Left colon (tissue), 2 donors: ENCODE data around the gene KCNQ1OT1. TPM values are rescaled to one million over a fixed set of nuclear protein-coding genes. Genes with fewer than 3 reads are reported as not detected.
A peak's percentile ranks its signal among the peaks of the same experiment; 100 is the strongest.

Experiments
- ATAC-seq: fragments of 200-7000 bp; cut with Tn5 transposase; one replicate; pipeline ENCODE4 v1.9.1; 2020; ENCODE audit warnings: mild to moderate bottlenecking, moderate library complexity
- DNase-seq, 2 donors: peaks; one replicate each; pipeline ENCODE4 v3.0.0-alpha.2; 2020
- intact Hi-C, 2 donors: fragments of 100-400 bp; cut with DNase I in 1 of 2; cut with micrococcal nuclease in 1 of 2; formaldehyde crosslinking; loops; one replicate each; pipeline versions ENCODE4 v1.11.2 to v1.14.0; 2022; cut with DNase I, micrococcal nuclease
- total RNA-seq, 2 donors: library from RNA; stranded (reverse); fragmentation: NEBNext Ultra II Directional; extraction: Animal tissue kit (Norgen Biotek cat#: 25700); gene quantifications; one replicate each; pipeline ENCODE4 v1.2.1, GENCODE V29; 2021
- donor health status: DM: no; HTN: no; CAD: no.
- donor health status: DM: yes; HTN: yes; CAD: no.

Gene KCNQ1OT1
- total RNA-seq, 2 donors from 2014 or later, result 1.1 to 1.9 TPM

DNA sequence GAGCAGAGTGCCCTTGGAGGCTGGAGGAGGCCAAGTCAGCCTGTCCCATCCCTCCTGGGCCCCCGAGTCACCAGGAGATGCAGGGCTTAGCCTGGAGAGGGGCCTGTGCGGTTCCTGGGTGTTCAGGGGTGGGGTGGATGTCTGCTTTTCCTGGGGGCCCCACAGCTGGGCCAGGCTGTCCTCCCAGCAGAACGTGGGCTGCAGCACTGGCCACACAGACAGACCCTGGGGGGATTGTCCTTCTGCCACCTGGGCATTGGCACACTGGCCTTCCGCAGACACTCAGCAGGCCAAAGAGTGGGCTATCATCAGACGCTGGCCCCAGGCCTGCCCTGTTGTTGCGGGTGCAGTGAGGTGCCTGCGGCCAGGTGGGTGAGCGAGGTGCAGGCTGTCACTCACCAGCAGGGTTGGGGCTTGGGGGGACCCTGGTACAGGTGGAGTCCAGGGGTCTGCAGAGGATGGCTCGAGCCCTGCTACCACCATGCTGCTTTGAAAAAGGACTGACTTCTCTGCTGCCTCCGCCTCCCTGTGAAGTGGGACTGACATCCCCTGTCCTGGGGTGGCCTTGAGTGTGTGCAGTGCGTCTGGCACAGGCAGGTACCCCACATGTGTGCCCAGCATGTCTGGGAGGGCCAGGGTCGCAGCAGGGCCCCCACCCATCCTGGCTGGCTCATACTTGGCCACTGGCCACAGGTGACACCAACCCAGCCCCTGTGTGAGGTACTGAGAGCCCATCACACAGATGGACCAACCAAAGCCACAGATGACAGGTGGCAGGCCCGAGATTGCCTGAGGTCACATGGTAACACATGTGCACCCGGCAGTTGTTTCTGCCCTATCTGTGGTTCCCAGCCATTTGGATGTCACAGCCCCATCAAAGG lies 39.0 kb upstream of the KCNQ1OT1 start:
- ATAC-seq, result no peak
- intact Hi-C loops, result no loop called here
- no peak for DNase-seq

DNA sequence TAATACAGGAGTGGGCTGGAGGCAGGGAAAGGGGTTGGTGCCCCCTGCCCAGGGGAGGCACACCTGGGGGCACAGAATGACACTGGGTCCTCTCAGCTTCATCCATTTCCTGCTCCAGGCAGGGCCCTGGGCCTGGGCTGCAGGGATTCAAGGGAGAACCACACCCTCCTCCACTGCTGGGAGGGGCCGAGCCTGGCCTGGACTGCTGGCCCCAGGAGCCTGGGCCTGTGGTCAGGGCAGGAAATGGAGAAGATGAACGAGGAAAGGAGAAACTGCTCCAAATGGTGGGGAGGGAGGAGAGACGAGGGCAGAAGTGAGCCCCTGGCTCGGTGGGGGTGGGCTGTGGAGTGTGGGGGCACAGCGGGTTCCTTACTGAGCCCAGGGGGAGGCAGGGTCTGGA lies 38.1 kb upstream of the KCNQ1OT1 start:
- DNase-seq, result peak; percentile 73 to 77
- ATAC-seq, result peak; percentile 93
- intact Hi-C loops, result no loop called here

DNA sequence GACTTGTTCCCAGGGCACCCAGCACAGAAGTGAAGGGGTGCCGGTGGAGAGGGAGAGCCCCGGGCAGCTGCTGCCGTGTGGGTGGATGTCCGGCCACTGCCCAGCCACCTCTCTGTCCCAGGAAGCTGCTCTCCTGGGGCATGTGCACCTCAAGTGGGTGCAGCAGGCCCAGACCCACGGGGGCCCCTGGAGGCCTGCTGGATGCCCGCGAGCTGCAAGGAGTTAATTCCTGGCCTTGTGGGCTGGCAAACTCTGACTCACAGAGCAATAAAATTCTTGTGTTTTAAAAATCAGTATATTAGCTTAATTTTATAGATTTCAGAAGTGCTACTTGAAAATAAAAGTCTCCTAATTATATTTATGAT lies 37.4 kb upstream of the KCNQ1OT1 start:
- intact Hi-C loops, result no loop called here
- ATAC-seq (no peak), DNase-seq (no peak)

DNA sequence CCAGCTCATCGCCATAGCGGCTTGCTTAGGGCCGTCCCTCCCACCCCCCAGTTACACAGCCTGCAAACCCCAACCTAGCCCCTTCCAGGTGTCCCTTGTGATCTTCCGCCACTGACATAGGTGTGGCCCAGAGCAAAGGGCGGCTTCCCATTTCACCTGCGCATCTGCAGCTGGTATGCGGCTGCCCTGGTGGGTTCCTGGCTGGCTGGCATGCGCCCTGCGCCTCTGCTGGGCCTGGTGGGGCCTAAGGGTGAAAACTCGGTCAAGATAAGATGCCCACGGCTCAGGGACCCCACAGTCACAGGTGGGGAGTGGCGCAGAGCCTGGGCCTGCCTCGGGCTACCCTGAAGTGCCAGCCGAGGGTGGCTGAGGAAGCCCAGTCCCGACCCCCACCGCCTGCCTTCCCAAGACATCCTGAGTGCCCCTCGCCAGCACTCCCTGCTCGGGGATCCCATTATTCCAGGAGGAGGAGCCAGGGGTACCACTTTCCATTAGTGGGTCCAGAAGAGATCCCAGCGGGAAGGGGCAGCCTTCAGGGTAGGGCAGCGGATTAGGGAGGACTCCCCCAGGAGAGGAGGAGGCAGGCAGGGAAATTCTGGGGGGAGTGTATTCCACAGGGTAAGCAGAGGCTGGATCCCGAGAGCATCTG lies 36.9 kb upstream of the KCNQ1OT1 start:
- ATAC-seq (peak; percentile 62), DNase-seq (peak in 1 of 2 donors; percentile 31)

DNA sequence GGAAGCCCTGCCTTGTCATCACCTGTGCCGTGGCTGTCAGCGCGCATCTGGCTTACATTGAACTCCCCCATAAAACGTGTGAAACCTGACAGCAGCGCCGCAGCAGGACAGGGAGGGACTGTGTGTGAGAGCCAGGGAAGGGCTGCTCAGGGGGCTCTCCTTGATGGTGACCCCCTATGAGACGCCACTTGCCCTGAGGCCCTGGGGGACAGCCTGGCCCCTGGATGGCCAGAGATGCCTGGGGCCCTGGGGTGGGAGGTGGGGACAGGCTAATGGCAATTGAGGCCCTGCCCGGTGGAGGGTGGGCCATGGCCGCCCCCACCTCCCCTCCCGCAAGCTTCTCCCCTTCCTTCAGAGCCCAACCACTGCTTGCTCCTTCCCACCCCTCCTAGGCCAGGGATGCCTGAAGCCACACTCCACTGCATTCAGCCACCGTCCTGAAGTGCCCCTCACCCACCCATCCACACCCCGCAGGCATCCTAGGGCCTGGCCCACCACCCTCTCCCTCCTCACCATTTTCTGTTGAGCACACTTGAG lies 35.3 kb upstream of the KCNQ1OT1 start:
- intact Hi-C loops, result no loop called here
- DNase-seq (no peak), ATAC-seq (no peak)

More for the DNA sequence above, 36.9 kb upstream of the KCNQ1OT1 start:
- intact Hi-C loops, result no loop called here

DNA sequence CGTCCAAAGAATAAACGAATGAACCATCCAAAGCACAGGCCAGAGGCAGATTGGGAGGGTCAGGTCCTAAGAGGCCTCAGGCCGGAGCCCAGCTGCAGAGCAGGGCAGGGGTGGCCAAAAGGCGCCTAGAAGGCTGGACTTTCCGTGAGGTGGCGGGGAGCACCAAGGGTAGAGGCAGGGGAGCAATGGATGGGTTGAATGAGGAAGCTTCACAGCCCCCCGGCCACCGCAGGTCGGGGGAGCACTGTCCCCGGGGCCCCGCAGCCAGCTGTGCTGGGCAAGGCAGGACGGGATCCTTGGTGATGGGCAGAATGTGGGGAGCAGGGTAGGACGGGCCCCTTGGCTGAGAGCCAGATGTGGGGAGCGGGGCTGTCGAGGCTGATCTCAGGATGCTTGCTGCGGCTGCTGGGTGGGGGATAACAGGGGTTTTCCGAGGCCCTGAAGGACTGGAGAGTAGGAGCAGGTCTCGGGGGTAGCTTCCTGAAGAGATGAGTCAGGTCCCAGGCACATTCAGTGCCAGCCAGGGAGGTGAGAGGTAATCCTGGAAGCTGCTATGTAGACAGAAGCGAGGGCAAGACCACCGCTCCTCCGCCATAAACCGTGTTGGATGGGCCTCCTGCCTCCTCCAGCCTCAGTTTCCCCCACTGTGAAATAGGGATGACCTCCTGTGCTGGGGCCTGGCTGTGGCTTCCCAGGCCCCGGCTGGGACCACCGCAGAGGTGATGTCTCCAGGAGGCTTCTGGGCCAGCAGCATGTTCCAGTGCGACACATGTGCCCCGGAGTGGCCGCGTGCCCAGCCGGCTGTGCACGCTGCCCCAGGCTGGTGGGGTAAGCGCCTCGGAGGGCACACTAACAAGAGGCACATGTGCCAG lies 34.6 kb upstream of the KCNQ1OT1 start:
- DNase-seq (no peak), ATAC-seq (no peak)
- intact Hi-C loops, result no loop called here

DNA sequence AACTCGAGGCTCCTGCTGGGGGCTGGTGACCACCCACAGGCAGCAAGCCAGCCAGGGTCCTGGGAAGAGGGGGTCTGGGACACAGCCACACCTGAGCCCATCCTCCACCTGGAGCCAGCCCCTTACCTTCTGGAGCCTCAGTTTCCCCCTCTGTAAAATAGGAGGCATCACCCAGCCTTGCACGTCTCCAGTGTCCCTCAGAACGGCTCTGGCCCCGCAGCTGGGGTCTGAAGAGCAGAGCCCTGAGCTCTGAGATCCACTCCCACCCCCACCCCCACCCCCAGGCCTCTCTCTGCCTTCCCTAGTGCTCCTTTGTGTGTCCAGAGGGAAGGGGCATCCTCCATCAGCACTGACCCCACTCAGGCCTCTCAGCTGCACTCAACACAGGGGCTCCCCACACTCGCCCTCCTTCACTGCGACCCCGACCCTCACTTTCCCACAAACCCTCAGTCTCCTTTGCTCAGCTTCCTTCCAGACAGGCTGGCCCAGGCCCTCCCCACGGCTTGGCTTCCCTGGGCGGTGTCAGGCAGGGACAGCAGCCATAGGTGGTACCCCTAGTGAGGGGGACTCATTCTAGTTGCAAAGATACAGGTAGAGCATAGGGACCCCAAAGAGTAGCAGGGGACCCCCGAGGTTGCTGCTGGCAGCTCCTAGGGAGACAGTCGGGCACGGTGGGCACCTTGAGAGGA lies 33.3 kb upstream of the KCNQ1OT1 start:
- DNase-seq (no peak), ATAC-seq (no peak)
- intact Hi-C loops, result no loop called here

DNA sequence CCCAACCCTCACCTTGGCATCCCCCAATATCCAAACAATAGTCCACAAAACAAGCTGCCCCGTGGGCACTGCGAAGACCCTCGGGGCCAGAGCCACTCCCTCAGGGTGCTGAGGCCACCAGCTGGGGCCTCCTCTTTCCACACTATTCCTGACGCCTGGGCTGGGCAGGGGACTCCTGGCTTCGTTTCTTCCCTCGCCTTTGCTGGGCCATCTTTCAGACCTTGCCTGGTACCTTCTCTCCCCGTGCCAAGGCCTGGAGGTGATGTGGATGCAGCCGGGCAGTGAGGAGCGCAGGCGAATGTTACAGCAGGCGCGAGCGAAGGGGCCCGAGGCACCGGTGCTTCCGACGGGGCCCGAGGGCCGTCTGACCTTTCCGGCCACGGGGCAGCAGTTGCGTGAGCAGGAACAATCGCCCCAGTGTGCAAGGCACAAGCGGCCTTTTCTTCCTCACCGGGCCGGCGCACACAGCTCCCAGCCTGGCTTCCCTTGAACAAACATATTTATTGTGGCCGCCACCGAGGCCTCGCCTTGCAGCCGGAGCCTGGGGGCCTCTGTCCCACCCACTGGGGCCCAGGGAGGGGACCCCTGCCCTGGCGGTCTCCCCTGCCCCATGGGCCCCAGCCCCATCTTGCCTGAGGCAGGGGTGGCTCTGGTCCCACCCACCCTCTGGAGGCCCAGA lies 32.6 kb upstream of the KCNQ1OT1 start:
- no peak for ATAC-seq
- DNase-seq, result no peak
- intact Hi-C loops, result no loop called here

DNA sequence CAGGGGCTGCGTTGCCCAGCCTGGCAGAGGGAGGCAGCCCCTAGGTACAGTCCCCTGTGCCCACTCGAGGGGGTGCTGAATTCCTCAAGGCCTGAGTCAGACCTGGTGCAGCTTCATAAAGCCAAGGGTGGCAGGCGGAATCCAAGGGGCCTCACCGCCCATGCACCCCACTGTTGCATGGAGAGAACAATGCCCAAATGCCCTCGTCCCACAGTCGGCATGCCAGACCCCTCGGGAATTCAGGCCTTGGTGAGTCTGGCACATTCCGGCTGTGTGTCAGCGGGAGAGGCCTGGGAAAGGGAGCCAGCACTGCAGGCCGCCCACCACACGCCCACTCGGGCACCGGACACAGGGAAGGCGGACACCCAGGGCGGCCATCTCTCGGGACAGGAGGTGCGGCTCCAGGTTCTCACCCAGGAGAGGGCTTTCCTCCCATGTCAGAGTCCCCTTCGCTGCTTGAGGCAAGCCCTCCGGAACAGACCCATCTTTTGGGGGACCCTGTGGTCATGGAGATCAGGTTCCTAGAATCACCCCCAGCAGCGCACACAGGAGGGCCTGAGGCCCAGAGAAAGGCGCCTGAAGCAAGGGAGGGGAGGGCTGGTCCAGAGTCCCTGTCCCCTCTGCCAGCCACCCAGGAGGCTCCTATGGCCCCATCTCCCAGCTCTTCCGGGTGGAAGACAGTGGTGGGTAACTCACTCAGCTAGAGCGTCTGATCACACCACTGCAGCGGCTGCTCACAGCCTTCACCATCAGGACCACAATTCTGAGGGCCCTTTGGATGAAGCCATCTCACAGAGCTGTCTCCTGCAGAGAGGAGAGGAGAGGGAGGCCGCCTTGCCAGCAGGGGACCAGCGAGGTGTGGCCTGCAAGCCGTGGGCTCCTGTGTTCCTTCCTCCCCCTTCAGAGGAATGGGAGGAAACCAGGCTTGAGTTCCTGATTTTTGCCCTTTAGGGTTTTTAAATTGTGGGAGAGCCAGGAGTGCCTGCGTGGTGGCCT lies 31.6 kb upstream of the KCNQ1OT1 start:
- no peak for DNase-seq
- no peak for ATAC-seq
- intact Hi-C loops, result no loop called here

DNA sequence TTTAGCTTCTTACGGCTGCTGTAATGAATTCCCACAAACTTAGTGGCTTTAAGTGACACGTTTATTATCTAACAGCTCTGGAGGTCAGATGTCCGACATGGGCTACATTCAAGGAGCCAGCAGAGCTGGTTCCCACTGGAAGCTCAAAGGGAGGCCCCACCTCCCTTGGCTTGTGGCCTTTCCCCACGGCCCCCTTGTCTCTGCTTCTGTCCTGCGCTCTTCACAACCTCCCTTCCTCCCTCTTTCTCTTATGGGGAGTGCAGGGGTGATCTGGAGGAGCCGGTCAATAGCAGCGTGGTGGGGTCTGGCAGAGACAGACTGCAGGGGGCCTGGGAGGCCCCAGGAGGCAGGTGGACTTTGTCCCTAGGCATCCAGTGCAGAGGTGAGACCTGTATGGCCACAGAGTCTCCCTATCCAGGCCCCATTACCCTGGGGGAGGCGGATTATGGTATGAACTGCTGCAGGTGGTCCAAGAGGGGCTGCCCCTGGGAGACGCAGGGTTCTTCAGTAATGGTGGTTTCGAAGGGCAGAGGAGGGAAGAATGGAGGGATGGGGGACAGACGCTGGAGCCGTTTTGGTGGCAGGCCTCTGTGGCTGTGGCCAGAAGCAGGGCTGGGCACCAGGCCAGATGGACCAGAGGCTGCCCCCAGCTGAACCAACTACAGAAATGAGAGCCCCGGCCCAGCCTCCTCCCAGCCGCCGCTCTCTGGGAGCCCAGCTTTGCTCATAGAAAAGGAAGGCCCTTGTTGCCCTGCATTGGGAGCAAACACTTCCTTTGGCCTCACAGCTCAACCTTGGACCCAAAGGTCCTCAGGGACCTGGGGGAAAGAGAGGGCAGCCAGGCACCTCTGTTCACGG lies 30.7 kb upstream of the KCNQ1OT1 start:
- DNase-seq (no peak), ATAC-seq (no peak)
- intact Hi-C loops, result no loop called here

DNA sequence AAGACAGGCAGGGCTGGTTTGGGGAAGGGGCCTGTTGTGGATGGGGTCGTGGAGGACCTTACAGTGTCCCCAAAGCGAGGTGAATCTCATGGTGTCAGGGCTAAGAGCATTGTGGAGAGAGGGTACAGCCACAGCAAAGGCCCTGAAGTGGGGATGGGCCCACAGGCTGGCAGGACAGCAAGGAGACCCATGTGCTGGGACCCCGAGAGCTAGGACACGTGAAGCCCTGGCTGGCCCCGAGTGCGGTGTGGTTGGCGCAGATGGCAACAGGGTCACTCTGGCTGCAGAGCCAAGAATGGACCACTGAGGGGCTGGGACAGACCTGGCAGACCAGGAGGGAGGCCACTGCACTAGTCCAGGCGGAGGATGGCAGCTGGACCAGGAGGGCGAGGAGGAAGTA lies 30.0 kb upstream of the KCNQ1OT1 start:
- intact Hi-C loops, result no loop called here
- no peak for DNase-seq
- no peak for ATAC-seq

DNA sequence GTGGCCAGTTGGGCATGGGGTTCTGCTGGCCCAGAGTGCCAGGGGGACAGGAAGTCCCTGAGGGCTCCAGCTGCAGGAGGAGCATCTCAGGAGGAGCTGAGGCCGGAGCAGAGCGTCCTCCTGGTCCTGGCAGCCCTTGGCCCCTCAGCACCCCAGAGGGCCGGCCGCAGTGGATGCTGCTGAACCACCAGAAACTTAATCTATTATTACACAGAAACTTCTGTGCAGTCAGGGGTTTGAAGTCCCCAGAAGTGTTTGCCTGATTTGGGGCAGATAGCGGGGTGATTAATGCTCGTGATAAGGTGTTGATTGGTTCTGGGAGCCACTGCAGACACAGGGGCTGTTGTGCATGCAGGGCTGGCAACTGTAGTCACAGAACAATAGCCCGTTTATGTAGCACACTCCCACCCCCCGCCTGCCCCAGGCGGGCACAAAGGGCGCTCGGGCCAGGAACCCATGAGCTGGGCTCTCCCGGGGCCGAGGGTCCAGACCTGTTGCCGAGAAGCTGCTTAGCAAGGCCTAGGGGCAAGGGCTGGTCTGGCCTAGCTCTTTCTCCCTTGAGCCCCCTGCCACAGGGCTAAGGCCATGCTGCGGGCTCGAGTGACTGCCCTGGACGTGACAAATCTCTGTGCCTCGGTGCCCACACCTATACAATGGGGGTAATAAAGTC lies 29.0 kb upstream of the KCNQ1OT1 start:
- ATAC-seq (no peak), DNase-seq (no peak)
- intact Hi-C loops, result no loop called here

DNA sequence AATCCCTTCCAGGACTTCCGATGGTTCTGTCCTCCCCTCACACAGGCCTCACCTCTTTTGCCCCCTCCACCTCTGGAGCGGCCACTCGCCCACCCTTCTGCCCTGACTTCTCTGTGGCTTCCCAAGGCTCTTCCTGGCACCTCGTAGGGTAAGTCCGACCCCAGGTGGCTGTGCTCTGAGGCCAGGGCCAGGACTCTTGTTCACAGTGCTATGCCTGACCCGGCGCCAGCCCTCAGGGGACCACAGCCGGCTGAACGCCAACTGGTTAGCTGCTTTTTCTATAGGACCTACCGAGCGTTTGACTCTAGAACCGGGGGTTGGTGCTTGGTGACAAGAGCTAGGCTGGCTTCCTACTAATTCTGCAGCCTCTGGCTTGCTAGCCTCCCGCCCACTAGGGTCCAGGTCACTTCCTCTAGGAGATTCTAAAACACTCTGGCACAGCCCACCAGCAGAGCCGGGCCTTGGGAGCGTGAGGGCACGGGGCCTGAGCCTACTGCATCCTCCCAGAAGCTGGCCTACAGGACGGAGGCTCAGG lies 28.4 kb upstream of the KCNQ1OT1 start:
- ATAC-seq, result no peak
- no peak for DNase-seq
- intact Hi-C loops, result no loop called here

DNA sequence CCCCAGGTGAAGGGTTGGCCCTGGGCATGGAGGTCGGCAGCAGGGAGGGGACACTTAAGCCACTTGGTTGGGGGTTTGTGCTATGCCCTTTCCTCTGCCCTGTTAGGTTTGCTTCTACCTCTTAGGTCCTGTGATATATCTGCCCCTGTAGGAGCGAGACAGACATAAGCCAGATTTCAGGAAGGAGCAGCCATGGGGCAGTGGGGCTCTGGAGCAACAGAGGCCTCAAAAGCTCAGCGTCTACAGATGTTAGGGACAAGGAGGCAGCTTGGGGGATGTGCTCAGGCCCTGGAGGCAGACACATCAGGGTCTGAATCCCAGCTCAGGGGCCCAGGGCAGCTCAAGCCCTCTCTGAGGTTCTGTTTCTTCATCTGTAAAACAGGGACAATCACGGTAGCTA lies 27.2 kb upstream of the KCNQ1OT1 start:
- DNase-seq, result no peak
- no peak for ATAC-seq
- intact Hi-C loops, result no loop called here
